ENCODE results near the gene ITIH3. TPM values are rescaled to one million over a fixed set of nuclear protein-coding genes. Genes with fewer than 3 reads are reported as not detected.

Gene ITIH3

DNA sequence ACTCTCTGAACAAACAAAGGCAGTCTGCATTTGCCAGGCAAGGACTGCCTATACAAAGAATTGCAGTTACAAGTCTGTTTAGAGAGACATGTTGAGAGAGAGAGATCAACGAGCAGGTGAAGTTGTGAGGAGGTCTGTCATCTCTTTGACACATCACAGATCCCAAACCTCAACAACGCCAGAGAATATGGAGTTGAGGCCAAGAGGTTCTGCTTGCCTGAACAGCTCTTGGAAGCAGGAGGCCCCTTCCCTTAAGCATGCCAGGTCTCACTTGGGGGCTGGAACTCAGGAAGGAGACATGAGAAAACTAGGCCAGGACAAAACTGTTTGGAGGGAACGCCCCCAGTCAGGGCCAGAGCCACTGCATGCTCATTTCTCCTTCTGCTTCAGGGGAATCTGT lies 62.5 kb downstream of the ITIH3 start:
- no peak overlapping the region for H3K9ac ChIP-seq (ENCODE audit: low read depth, low read length)
- no peaks in the 10 kb centered on the region for H3K27me3 ChIP-seq (ENCODE audit: control insufficient read depth, insufficient read depth, low read length)
- no peaks in the 10 kb centered on the region for H3K4me1 ChIP-seq (ENCODE audit: control insufficient read depth, insufficient read depth, low read length)
- no peak overlapping the region for H3K4me3 ChIP-seq (ENCODE audit: low read length)
- no peak overlapping the region for H3K4me2 ChIP-seq (ENCODE audit: low read length)
- H3K36me3 ChIP-seq (ENCODE audit: insufficient read depth, low read length): no peaks in the 10 kb centered on the region
- H3K9me3 ChIP-seq (replicated peaks; ENCODE audit: low read length): no peaks in the 10 kb centered on the region

DNA sequence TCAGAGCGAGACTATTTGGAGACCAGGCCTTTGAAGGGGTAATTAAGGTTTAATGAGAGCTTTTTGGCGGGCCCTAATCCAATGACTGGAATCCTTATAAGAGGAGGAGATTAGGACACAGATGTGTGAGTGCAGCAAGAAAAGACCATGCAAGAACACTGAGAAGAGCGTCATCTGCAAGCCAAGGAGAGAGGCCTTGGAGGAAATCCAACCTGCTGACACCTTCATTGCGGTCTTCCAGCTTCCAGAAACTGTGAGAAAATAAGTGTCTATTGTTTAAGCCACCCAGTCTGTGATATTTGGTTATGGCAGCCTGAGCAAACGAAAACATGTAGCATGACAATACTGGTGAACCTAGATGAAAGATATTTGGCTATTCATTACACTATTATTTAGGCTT lies 63.3 kb downstream of the ITIH3 start:
- Histone ChIP-seq H3K4me2 (ENCODE audit: low read length) (no peak overlapping the region), H3K9me3 (replicated peaks; ENCODE audit: low read length) (no peaks in the 10 kb centered on the region), H3K4me3 (ENCODE audit: low read length) (no peak overlapping the region), H3K36me3 (ENCODE audit: insufficient read depth, low read length) (no peaks in the 10 kb centered on the region), H3K27me3 (ENCODE audit: control insufficient read depth, insufficient read depth, low read length) (no peaks in the 10 kb centered on the region), H3K4me1 (ENCODE audit: control insufficient read depth, insufficient read depth, low read length) (no peaks in the 10 kb centered on the region), H3K9ac (ENCODE audit: low read depth, low read length) (no peak overlapping the region)

Small RNA genes lying within 50 kb of the gene (small RNA-seq; reads per million reads assigned to genes)
- gene MIR8064: not detected
- not detected for gene MUSTN1

All from skeletal muscle satellite cell (primary cell).